Stimulated activated CD8-positive, alpha-beta memory T cell treated with anti-CD3 and anti-CD28 coated beads, Interleukin-7, amount 100 ng/mL, for 24 hours (primary cell): Measurements from ENCODE around the gene LEFTY2.
"Not testable (repeated sequence)": the region's sequence is repeated elsewhere in the genome, so short reads cannot be mapped to it uniquely, and the experiment has no call there.

ENCODE experiments used
- DNase-seq: peaks from one replicate; pipeline ENCODE4 v3.0.0-alpha.2; 2020; ENCODE audit warnings: low read depth

The LEFTY2 gene

DNA sequence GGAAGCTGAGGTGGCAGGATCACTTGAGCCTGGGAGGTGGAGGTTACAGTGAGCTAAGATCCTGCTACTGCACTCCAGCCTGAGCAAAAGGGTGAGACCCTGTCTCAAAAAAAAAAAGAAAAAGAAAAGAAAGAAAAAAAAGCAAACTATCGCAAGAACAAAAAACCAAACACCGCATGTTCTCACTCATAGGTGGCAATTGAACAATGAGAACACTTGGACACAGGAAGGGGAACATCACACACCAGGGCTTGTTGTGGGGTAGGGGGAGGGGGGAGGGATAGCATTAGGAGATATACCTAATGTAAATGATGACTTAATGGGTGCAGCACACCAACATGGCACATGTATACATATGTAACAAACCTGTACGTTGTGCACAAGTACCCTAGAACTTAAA is 11.6 kb downstream of the LEFTY2 start:
- not testable (repeated sequence) for DNase-seq

DNA sequence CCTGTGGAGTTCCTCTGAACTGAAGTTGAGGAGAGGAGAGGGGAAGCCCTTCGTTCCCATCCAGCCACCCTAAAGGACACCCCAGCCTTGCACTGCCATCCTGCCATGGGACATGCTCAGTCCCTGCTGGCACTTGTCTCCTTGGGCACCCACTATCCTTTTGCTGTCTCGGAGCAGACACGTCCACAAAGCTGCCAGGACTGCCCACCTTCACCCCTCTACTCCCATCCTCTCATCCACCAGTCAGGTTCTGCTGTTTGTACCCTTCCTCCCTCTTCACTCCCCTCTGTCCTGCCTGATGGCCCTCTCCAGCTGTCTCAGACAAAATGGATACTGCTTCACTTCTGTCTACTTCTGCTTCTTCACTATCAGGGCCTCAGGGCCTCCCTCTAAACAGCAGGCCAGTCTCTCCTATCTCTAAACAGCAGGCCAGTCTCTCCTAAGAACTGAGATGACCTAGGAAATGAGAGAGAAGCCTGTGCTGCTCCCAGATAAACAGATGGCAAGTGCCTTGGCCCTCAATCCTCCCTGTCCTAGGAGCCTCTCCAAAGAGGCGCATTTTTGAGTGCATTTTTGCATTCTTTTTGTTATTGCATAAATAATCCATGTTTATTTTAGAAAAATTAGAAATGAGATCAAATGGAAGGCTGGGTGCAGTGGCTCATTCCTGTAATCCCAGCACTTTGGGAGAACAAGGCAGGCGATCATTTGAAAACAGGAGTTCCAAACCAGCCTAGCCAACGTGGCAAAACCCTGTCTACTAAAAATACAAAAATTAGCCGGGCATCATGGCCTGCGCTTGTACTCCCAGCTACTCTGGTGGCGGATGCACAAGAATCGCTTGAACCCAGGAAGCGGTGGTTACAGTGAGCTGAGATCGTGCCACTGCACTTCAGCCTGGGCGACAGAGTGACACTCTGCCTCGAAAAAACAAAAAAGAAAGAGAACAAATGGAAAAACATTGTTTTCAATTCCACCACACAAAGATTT is 12.5 kb downstream of the LEFTY2 start:
- no peak for DNase-seq

DNA sequence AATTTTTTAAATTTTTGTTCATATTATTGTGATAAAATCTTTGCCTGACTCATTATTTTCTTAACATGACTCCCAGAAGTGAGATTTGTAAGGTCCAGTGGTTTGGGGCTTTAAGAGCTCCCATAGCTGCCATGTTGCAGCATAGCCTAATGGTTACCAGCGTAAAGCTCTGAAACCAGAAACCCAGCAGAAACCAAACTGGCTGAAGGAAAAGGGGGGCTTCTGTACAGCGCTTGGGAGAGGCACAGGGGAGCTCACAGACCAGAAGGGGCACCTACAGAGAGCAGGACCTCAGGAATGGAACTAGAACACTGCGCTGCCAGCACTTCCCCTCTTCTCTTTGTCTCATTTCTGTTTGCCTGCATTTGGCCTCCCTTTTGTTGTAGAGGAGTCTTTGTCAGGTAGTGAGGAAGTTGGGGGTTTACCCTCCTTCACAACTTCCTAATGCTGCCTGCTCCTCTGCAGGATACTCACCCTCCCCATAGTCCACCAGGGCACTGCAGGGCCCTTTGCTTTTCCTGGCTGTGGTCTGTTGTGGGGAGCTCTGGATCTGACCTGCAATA is 14.4 kb downstream of the LEFTY2 start:
- no peak for DNase-seq

DNA sequence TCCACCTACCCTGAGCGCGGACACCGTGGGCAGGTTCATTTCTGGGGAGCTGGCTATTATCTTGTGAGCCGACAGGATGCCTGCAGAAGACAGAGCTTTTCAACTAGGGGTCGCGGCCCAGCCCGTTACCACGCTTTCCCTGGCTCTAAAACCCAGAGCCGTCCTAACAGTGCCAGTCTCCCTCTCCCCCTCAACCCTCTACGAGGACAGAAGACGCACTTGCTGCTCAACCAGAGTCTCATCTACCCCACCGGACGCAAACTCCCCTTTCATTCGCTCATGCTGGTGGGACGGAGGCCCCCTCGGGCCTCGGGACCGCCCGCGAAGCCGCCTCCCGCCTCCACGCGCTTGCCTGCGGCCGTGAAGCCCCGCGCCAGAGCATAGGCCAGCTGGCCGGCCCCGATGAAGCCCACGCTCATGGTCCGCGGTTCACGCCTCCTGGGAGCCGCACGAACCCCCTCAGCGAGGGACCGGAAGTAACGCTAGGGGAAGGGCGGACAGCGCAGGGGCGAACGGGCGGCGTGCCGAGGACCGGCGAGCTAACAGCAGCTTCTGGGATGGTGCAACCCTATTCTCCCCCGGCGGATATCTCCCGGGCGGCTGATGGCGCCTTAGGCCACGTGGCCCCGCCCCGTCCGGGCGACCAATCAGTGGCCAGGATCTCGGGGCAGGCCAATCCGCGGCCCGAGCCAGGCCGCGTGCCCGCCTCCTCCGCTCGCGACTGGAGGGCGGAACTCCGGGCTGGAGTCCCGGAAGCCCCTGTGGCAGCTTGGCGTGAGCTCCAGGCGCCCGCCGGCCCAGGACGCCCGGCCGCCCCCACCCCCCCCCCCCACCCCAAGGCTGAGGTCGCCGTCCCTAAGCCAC is 17.1 kb downstream of the LEFTY2 start, which contains the start of gene PYCR2:
Gene PYCR2, minus strand, starts transcription at position 559 of the 864 bp plus-strand sequence. Its CDS starts 140 bp downstream, at position 419.
- DNase-seq: peak; percentile 86

DNA sequence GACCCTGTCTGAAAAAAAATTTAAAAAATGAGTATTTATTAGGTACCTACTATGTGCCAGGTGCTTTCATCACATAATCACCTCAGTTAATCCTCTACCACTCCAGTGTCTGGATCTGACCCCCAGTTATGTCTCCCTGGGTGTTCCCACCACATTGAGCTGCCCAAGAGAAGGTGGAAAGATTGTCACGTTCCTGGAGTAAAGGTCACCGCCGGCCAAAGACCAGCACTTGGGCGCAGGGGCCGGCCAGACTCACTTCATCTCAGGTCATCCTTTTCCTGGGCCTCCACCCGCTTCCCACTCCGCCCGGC is 17.7 kb downstream of the LEFTY2 start:
- no peak for DNase-seq

DNA sequence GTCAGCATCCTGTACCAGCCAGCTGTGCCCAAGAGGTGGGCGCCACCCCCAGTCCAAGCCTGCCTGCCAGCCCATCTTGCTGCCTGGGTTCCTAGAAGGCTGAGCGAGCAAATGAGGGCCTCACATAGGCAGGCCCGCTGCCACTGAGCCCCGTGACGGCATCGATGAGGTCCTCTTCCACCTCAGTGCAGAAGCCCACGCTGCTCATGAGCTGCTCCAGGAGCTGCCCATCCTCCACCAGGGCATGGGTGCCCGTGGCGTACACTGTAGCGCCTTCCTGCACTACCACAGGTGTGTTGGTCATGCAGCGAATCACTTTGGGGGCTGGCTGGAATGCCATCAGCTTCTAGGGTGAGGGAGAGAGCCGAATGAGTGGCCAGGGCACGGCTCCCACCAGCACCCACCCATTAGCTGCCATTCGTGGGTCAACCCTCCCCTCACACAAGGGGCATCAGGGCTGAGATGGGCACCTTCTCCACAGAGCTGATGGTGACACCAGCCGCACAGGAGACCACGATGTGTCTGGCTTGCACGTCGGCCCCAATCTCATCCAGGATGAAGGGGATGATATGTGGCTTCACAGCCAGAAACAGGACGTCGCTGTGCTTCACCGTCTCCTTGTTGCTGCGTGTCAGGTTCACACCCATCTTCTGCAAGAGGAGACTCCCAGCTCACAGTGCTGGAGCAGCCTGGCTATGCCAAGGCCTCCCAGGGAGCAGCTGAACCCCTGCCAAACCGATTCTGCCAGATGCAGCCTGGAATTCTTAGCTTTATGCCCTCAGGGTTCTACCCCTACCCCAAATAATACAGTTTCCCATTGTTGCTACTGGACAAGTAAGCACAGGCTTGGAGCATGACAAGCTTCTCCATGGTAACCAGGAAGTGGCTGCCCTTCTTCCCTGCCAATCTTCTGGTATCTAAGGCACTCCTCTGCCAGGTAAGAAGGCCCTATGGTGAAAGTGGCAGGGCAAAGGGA is 19.0 kb downstream of the LEFTY2 start:
- no peak for DNase-seq

DNA sequence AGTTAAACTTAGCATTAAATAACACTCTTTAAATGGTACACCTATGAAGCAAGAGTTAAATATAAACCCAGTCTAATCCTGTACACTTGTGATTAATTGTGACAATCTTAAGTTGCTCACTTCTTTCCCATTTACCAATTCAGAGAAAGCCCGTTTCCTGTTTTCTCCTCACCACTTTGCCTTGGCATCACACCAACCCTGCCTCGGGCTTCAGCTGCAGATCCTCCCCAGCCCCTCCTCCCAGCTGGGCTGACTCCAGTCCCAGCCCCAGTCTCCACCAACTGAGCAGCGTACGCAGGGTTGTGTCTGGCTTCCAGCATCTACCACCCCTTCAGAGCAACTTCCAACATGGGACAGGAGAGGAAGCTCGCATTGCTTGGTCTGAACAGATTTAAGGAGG is 21.1 kb downstream of the LEFTY2 start:
- DNase-seq: no peak

DNA sequence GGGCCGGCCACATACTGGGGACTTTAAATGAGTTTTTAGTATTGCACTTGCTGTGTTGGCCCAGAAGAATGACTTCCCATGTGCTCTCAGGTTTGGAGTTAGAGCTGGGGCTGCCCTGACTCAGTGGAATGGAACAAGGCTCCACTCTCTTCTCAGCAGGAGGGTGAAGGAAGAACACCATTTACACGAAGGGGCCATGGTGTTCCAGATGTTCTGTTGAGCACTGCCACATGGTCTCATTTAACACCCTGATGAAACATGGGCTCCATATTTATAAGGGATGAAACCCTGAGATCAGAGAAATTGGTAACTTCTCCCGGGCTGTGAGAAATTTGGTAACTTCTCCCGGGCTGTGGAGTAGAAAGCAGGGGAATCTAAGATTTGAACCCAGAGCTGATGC is 22.7 kb downstream of the LEFTY2 start:
- no peak for DNase-seq

DNA sequence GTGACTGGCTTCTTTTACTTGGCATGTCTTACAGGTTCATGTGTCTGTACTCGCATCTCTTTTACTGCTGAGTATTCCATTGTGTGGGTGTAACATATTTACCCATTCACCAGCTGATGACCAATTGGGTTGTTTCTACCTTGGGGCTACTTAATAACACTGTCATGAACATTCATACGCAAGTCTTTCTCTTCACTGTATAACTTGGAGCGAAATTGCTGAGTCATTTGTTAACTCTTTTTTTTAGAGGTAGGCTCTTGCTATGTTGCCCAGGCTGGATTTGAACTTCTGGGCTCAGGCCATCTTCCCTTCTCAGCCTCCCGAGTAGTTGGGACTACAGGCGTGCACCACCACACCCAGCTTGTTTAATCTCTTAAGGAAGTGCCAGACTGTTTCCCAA is 23.5 kb downstream of the LEFTY2 start:
- DNase-seq: no peak

DNA sequence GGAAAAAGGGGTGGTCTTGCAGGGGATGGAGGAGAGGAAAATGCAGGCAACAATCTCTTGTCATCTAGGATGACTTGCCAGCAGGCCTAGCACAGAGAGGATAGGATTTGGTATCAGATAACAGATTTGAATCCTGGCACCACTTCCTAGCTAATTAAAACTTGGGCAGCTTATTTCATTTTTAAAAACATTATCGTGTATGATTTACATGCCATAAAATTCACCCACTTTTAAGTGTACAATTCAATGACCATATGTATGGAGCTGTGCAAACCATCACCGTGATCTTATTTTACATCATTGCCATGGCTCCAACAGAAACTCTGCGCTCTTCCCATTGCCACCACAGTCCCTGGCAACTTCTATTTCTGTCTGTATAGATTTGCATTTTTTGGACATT is 23.9 kb downstream of the LEFTY2 start:
- no peak for DNase-seq

DNA sequence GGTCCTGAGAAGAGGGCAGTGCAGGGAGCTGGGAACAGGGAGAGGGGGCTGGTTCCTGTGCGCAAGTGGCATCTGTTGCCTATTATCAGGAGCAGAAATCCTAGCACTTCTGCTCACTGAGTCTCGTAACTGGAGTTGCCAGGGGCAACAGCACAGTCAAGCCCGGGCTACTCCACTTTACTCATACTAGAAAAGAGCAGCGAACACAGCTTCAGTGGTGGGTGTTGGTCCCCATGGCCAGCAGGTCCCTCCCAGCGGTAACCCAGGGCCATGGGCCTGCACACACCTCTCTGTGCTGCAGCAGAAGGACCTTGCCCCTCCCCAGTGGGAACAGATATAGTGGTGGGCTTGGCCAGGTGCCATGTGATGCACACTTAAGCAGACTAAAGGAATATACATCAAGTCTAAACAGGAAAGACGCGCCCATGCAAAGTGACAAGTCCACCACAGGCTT is 25.5 kb downstream of the LEFTY2 start:
- no peak for DNase-seq

DNA sequence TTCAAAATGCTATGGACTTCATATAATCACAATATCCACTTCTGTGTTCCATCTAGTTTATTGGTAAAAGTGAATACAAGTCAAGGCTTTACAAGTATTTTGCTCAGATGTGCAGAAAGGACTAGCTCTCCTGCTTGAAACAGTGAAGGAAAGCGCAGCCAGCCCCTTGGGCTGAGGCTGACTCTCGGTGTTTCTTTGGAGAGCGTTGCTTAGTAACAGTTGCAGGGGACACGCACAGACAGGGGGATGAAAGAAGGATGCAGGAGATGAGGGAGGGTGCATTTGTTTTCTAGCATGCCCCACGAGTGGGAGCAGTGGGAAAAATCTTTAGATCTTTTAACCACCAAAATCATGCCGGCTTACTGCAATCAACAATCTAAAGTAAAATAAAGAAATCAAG is 26.1 kb downstream of the LEFTY2 start:
- DNase-seq: no peak

DNA sequence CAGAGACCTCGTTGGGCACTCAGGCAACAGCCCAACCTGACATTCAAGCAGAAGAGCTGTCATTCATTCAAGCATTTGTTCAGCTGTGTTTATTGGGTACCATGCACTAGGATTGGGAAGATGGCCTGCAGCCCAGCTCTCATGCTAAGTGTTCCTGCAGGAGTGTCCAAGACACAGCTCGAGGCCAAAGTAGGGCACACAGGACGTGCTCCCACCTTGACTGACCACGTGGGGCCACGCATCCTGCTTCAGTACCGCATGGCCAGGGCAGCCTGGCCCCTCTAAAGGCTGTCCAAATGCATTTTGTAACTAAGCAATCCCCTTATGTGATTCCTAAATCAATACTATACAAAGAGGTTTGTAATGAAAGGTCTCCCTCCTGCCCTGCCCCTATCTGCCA is 26.6 kb downstream of the LEFTY2 start:
- DNase-seq: no peak

DNA sequence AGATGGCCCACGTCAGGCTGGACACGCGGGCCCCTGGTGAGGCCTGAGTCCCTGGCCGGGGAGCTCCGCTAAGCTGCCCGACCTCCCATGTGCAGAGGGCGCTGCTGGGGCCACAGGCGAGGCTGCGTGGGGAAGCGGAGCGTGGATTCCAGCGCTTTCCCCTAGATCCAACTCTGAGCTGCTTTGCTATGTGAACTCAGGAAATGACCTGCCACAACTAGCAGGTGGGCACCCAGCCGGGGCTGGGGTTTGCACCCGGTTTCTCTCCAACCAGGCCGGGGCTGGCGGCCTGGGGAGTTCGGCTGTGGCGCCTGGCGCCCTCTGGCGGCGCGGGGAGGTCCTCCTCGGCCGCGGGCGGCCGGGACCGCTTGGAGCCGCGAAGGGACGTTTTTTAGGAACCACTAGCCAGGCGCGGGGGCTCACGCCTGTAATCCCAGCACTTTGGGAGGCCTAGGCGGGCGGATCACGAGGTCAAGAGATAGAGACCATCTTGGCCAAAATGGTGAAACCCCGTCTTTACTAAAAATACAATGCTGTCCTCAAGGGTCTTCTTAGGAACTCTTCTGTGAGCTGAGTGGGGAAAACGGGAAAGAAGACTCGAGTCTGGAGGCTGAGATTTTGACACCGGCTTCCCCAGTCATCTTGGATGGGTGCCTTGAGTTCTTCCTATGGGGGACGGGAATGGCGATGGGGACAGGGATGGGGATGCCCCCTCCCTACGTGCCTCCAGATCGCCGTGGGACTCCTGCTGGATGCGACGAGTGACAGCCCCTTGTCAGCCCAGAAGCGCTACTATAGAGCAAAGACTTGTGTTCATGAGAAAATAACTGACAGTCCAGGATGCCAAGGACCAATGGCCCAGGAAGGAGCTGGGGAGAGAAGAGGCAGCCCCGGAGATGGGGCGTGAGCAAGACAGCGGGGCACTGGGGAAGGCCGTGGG is 29.6 kb downstream of the LEFTY2 start:
- peak; percentile 53 for DNase-seq

DNA sequence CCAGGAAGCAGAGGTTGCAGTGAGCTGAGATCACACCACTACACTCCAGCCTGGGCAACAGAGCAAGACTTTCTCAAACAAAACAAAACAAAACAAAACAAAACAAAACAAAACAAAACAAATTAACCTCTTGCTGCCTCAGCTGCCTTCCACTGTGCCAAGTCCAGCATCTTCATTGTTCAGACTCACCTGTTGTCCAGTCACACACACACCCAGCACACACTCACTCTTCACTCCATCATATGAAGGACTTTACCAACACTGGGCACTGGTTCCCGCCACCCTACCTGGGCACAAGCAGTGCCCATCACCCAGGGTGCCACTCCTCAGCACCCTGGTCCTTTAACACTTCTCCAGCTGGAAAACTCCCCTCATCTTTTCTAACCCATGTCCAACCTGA is 31.5 kb downstream of the LEFTY2 start:
- DNase-seq: no peak

DNA sequence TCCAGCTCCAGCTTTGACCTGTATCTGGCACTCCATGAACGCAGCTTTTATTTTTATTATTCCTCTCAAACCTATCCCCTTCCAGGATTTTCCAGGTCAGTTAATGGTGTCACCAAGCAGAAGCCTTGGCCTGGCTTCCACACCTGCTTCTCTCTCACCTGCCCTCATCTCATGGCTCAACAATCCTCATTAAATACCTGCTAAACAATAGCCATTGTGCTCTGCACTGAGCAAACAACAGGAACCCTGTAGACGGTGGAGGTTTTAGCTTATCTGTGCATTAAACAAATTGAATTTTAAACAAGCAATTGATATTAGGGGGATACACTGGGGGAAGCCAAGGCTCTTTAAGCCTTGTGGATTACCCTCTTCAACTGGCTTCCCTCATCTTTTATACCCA is 32.2 kb downstream of the LEFTY2 start:
- DNase-seq: no peak

DNA sequence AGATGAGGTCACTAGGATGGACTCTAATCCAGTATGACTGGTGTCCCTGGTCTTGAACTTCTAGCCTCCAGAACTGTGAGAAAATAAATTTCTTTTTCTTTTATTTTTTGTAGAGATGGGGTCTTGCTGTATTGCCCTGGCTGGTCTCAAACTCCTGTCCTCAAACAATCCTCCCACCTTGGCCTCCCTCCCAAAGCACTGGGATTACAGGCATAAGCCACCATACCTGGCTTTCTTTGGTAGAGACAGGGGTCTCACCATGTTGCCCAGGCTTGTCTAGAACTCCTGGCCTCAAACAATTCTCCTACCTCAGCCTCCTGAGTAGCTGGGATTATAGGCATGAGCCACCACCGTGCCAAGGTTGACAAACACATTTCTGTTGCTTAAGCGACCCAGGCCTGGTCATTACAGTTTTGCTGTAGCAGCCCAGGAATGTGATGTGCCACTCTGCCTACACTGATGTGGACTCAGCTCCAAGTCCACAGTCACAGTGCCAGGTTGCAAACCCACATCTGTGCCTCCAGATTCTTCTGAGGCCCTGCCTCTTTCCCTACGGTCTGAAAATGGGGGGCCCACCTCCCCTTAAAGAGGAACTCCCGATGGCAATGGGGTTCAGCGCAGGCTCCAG is 32.9 kb downstream of the LEFTY2 start:
- no peak for DNase-seq

DNA sequence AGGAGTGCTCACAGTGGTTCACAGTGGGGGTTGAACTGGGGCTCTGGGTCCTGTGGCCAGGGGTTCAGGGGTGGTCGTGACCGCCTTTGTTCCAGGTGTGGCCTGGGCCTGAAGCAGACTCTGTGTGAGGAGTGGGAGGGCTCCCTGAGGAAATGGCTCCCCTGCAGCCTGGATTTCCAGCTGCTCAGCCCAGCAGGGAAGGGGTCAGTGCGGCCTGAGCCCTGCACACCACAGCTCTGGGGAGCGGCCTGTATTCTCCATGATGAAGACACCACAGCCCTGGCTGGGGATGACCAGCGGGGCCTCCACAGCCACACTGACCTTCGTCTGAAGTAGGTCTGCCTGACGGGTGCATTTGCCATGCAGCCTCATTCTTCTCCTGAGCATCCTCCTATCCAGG is 33.7 kb downstream of the LEFTY2 start:
- no peak for DNase-seq

DNA sequence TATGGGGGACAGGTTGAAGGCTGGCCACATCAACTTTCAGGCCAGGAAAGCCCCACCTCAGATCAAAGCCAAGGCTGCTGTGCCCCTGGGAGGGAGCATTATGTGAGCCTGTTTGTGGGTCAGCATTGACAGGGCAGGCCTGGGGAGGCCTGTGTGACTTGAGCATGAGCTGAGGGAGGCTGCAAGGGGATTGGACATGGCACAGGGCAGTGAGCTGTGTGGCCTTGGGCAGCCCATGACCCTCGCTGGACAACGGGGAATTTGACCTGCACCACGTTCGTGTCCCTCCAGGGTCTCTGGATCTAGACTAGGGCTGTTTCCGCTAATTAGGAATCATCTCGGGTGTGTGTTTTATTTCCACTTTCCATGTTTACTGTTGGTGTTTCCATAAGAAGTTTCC is 34.6 kb downstream of the LEFTY2 start:
- DNase-seq: no peak

DNA sequence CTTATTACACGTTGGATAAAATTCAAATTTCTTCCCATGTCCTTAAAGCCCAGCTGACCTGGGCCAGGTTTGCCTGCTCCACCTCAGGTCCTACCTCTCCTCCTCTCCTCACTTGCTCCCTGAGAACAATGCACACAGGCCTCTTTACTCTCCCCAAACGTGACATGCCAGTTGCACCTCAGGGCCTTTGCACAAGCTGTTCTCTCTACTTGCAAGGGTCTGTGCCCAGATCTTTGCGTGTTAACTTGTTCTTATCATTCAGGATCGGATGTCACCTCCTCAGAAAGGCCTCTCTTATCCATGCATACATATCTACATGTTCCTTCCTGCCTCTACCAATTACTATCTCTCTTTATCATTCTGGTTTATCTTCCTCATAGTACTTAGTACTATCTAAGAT is 37.4 kb downstream of the LEFTY2 start:
- no peak for DNase-seq
